ENCODE data around the gene FARS2. TPM values are rescaled to one million over a fixed set of nuclear protein-coding genes. Genes with fewer than 3 reads are reported as not detected.

Gene FARS2
- polyA plus RNA-seq, 3 donors = 12.2 to 21.6 (median 17.7) TPM

- intact Hi-C loops (cut with micrococcal nuclease) = no loop called here
- H3K4me1 ChIP-seq (ENCODE audit: control insufficient read depth in 1 of 2, insufficient read depth in 2 of 2, low read length in 2 of 2) = no peaks in the 10 kb centered on the region
- H3K27ac ChIP-seq (ENCODE audit: low read depth in 1 of 2, low read length in 2 of 2) = no peak overlapping the region
- DNase-seq = no peak
- peaks cover 3% of the 10 kb centered on the region for H3K4me1 Mint-ChIP-seq
- peaks cover 0 to 5% (median 3%) of the 10 kb centered on the region in 7 donors for H3K9me3 Mint-ChIP-seq
- H3K27ac Mint-ChIP-seq = no peak overlapping the region
- WGBS (ENCODE audit: insufficient coverage) = no CpG with 5 or more reads among the region's 1 CpG
- H4K20me1 ChIP-seq (ENCODE audit: insufficient read depth, low read length) = no peaks in the 10 kb centered on the region
- H3K27me3 Mint-ChIP-seq (ENCODE audit: low read depth in 3 of 3) = peaks cover 0 to 3% (median 1%) of the 10 kb centered on the region in 3 donors
- H3K79me2 ChIP-seq (ENCODE audit: insufficient read depth, low read length) = no peaks in the 10 kb centered on the region
- no peak overlapping the region for H3K4me3 Mint-ChIP-seq
- no peaks in the 10 kb centered on the region for H3K9me3 ChIP-seq (replicated peaks in 1 of 2; ENCODE audit: control insufficient read depth in 1 of 2, insufficient read depth in 1 of 2, low read length in 2 of 2)
- H2AFZ ChIP-seq (ENCODE audit: insufficient read depth, low read depth, low read length, poor library complexity, severe bottlenecking) = no peak overlapping the region
- H3K4me2 ChIP-seq (replicated peaks; ENCODE audit: extremely low read depth, low read length, poor library complexity, severe bottlenecking) = no peak overlapping the region
- no peak overlapping the region for H3K4me3 ChIP-seq (replicated peaks in 1 of 3; ENCODE audit: low read depth in 2 of 3, low read length in 3 of 3)
- H3K36me3 ChIP-seq (replicated peaks in 1 of 2; ENCODE audit: control insufficient read depth in 1 of 2, insufficient read depth in 2 of 2, low read length in 2 of 2) = peaks cover 0 to 4% of the 10 kb centered on the region in 2 donors
- TF ChIP-seq, protein P1, sequence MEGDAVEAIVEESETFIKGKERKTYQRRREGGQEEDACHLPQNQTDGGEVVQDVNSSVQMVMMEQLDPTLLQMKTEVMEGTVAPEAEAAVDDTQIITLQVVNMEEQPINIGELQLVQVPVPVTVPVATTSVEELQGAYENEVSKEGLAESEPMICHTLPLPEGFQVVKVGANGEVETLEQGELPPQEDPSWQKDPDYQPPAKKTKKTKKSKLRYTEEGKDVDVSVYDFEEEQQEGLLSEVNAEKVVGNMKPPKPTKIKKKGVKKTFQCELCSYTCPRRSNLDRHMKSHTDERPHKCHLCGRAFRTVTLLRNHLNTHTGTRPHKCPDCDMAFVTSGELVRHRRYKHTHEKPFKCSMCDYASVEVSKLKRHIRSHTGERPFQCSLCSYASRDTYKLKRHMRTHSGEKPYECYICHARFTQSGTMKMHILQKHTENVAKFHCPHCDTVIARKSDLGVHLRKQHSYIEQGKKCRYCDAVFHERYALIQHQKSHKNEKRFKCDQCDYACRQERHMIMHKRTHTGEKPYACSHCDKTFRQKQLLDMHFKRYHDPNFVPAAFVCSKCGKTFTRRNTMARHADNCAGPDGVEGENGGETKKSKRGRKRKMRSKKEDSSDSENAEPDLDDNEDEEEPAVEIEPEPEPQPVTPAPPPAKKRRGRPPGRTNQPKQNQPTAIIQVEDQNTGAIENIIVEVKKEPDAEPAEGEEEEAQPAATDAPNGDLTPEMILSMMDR (IDR thresholded peaks at IDR 0.05) = no peak
- no peak overlapping the region for H3K9ac ChIP-seq (ENCODE audit: insufficient read depth, low read length, poor library complexity, severe bottlenecking)
- H3K36me3 Mint-ChIP-seq = peaks cover 14 to 20% of the 10 kb centered on the region in 2 donors
- no peaks in the 10 kb centered on the region for H3K27me3 ChIP-seq (ENCODE audit: control insufficient read depth in 2 of 2, insufficient read depth in 2 of 2, low read length in 2 of 2)
Measured at GRCh38 chr6:5541751-5542432, 280.6 kb downstream of the FARS2 start.

GRCh38 chr6:5547556-5547955 lies 286.2 kb downstream of the FARS2 start:
- no peak overlapping the region for H3K4me3 ChIP-seq (replicated peaks in 1 of 3; ENCODE audit: low read depth in 2 of 3, low read length in 3 of 3)
- H3K27me3 ChIP-seq (ENCODE audit: control insufficient read depth in 2 of 2, insufficient read depth in 2 of 2, low read length in 2 of 2) = no peaks in the 10 kb centered on the region
- H3K9me3 ChIP-seq (replicated peaks in 1 of 2; ENCODE audit: control insufficient read depth in 1 of 2, insufficient read depth in 1 of 2, low read length in 2 of 2) = peaks cover 0 to 8% of the 10 kb centered on the region in 2 donors
- H3K4me1 ChIP-seq (ENCODE audit: control insufficient read depth in 1 of 2, insufficient read depth in 2 of 2, low read length in 2 of 2) = no peaks in the 10 kb centered on the region
- H3K36me3 Mint-ChIP-seq = peaks cover 23 to 37% of the 10 kb centered on the region in 2 donors
- DNase-seq = no peak
- no peak overlapping the region for H2AFZ ChIP-seq (ENCODE audit: insufficient read depth, low read depth, low read length, poor library complexity, severe bottlenecking)
- H3K27me3 Mint-ChIP-seq (ENCODE audit: low read depth in 3 of 3) = peaks cover 0 to 5% (median 1%) of the 10 kb centered on the region in 3 donors
- no CpG with 5 or more reads among the region's 4 CpGs for WGBS (ENCODE audit: insufficient coverage)
- no peaks in the 10 kb centered on the region for H3K4me1 Mint-ChIP-seq
- peaks cover 5 to 22% (median 8%) of the 10 kb centered on the region in 7 donors for H3K9me3 Mint-ChIP-seq
- no peak overlapping the region for H3K9ac ChIP-seq (ENCODE audit: insufficient read depth, low read length, poor library complexity, severe bottlenecking)
- peak overlapping the region in 2 of 7 donors; percentile 38 to 66 for H3K27ac Mint-ChIP-seq
- H3K36me3 ChIP-seq (replicated peaks in 1 of 2; ENCODE audit: control insufficient read depth in 1 of 2, insufficient read depth in 2 of 2, low read length in 2 of 2) = peaks cover 0 to 4% of the 10 kb centered on the region in 2 donors
- H3K79me2 ChIP-seq (ENCODE audit: insufficient read depth, low read length) = no peaks in the 10 kb centered on the region
- H4K20me1 ChIP-seq (ENCODE audit: insufficient read depth, low read length) = no peaks in the 10 kb centered on the region
- intact Hi-C loops (cut with micrococcal nuclease) = no loop called here
- TF ChIP-seq, protein P1 (IDR thresholded peaks at IDR 0.05) = no peak
- no peak overlapping the region for H3K27ac ChIP-seq (ENCODE audit: low read depth in 1 of 2, low read length in 2 of 2)
- H3K4me3 Mint-ChIP-seq = no peak overlapping the region
- H3K4me2 ChIP-seq (replicated peaks; ENCODE audit: extremely low read depth, low read length, poor library complexity, severe bottlenecking) = no peak overlapping the region

All from CD14-positive monocyte (primary cell).